Measurements from ENCODE around the gene DAP. TPM values are rescaled to one million over a fixed set of nuclear protein-coding genes. Genes with fewer than 3 reads are reported as not detected.

The DAP gene
- total RNA-seq, 1 experiment from 2014 or later = 47.2 TPM

- H3K4me2 ChIP-seq (ENCODE audit: insufficient read depth, insufficient read length, low read length) = no peak overlapping the region
- DNase-seq = no peak
- no CpG with 5 or more reads among the region's 6 CpGs for WGBS (ENCODE audit: extremely low coverage, insufficient read length, low lambda C conversion rate)
Measured at GRCh38 chr5:10759111-10759510, 1.9 kb downstream of the DAP start.

More at GRCh38 chr5:10759111-10759510, 1.9 kb downstream of the DAP start:
- Histone ChIP-seq H2BK20ac (ENCODE audit: low read depth, low read length, poor library complexity, severe bottlenecking) (no peak overlapping the region), H3K56ac (ENCODE audit: insufficient read length, low read depth, low read length) (no peak overlapping the region), H3K27me3 (ENCODE audit: insufficient read depth, low read length) (no peaks in the 10 kb centered on the region), H3K4ac (ENCODE audit: low read depth, low read length) (no peak overlapping the region), H2BK12ac (ENCODE audit: insufficient read length, low read depth, low read length) (no peak overlapping the region), H4K8ac (replicated peaks; ENCODE audit: insufficient read length, low read depth, low read length) (no peak overlapping the region), H2BK120ac (ENCODE audit: low read depth, low read length, poor library complexity, severe bottlenecking) (no peak overlapping the region), H2BK15ac (ENCODE audit: low read depth, low read length) (no peak overlapping the region), H4K20me1 (ENCODE audit: control insufficient read depth, insufficient read depth, insufficient read length) (no peaks in the 10 kb centered on the region), H3K9me3 (ENCODE audit: control insufficient read depth, low read depth, low read length) (no peaks in the 10 kb centered on the region), H3K18ac (ENCODE audit: insufficient read length, low read depth, low read length) (no peak overlapping the region), H4K5ac (ENCODE audit: insufficient read length, low read depth, low read length) (no peak overlapping the region), H2BK5ac (ENCODE audit: insufficient read length, low read length) (no peak overlapping the region), H3K23ac (ENCODE audit: insufficient read length, low read depth, low read length) (no peak overlapping the region), H3K4me1 (ENCODE audit: insufficient read depth, low read length) (peaks cover 5% of the 10 kb centered on the region; the same call in 1 of the 2 replicates), H3K27ac (ENCODE audit: insufficient read length, low read depth, low read length) (no peak overlapping the region), H3K9ac (ENCODE audit: extremely low read depth, insufficient read length, low read length) (no peak overlapping the region), H2AK5ac (ENCODE audit: insufficient read length, low read length) (no peak overlapping the region), H3K14ac (ENCODE audit: insufficient read depth, low read length) (no peak overlapping the region), H3T11ph (ENCODE audit: low read length) (no peak overlapping the region), H3K79me2 (ENCODE audit: insufficient read depth, low read length) (no peaks in the 10 kb centered on the region; the same call in 1 of the 2 replicates), H3K23me2 (ENCODE audit: insufficient read length, low read depth, low read length, poor library complexity, severe bottlenecking) (peaks cover 11% of the 10 kb centered on the region), H3K79me1 (ENCODE audit: insufficient read depth, low read depth, low read length, poor library complexity, severe bottlenecking) (peaks cover 3% of the 10 kb centered on the region), H2AFZ (ENCODE audit: low read length) (no peak overlapping the region), H4K91ac (ENCODE audit: insufficient read length, low read depth, low read length) (no peak overlapping the region)
- TF ChIP-seq CTCF (conservative IDR thresholded peaks at IDR 0.05) = no peak
- H3K4me1 Mint-ChIP-seq = peaks cover 34 to 39% of the 10 kb centered on the region in 2 experiments
- peaks cover 19% of the 10 kb centered on the region for H3K27me3 Mint-ChIP-seq (ENCODE audit: low read depth)
- peak overlapping the region; percentile 24 to 38; a peak in 3 of 5 replicates for H3K4me3 Mint-ChIP-seq
- H3K9me3 Mint-ChIP-seq = no peaks in the 10 kb centered on the region; a peak in 1 of 5 replicates
- no peak overlapping the region for H3K27ac Mint-ChIP-seq
- H3K36me3 Mint-ChIP-seq (ENCODE audit: insufficient read depth in 1 of 3, low read depth in 3 of 3) = peaks cover 5 to 21% (median 17%) of the 10 kb centered on the region in 3 experiments

Measured in H9 (cell line).